Osteoblast (primary cell): ENCODE data around the gene PLXNA4. TPM values are rescaled to one million over a fixed set of nuclear protein-coding genes. Genes with fewer than 3 reads are reported as not detected.

Source experiments
- DNase-seq: peaks from one replicate; pipeline ENCODE4 v3.0.0; 2011; ENCODE audit warnings: low spot score, mixed read lengths; ENCODE audit not compliant: insufficient read length; ENCODE audit errors: missing footprints
- H2AFZ ChIP-seq: 2 replicates; pipeline ENCODE4 v1.6.0; 2011; ENCODE audit warnings: mild to moderate bottlenecking, low read length
- H3K27ac ChIP-seq: 2 replicates; pipeline ENCODE4 v1.5.1; 2011; ENCODE audit warnings: mild to moderate bottlenecking, low read depth, low read length, moderate library complexity
- H3K27me3 ChIP-seq: 2 replicates; pipeline ENCODE4 v1.6.0; 2012; ENCODE audit warnings: mild to moderate bottlenecking, control low read depth, inconsistent platforms, low read length, moderate library complexity; ENCODE audit not compliant: insufficient read depth
- H3K36me3 ChIP-seq: 2 replicates; pipeline ENCODE4 v1.5.1; 2011; ENCODE audit warnings: mild to moderate bottlenecking, low read length, control low read depth, moderate library complexity; ENCODE audit not compliant: insufficient read depth
- H3K4me1 ChIP-seq: 2 replicates; pipeline ENCODE4 v1.5.1; 2011; ENCODE audit warnings: mild to moderate bottlenecking, low read length, control low read depth, moderate library complexity; ENCODE audit not compliant: insufficient read depth
- H3K4me2 ChIP-seq: 2 replicates; pipeline ENCODE4 v1.6.0; 2011; ENCODE audit warnings: mild to moderate bottlenecking, low read length; ENCODE audit not compliant: insufficient read depth
- H3K4me3 ChIP-seq: fragments of 200-600 bp; sonication (generic); 3 replicates; pipeline ENCODE4 v1.5.1; 2012; ENCODE audit warnings: mild to moderate bottlenecking, low read length, inconsistent platforms; ENCODE audit not compliant: insufficient read depth
- H3K79me2 ChIP-seq: 2 replicates; pipeline ENCODE4 v1.6.0; 2012; ENCODE audit warnings: mild to moderate bottlenecking, low read length, control low read depth, inconsistent platforms; ENCODE audit not compliant: insufficient read depth
- H3K9me3 ChIP-seq: 2 replicates; pipeline ENCODE4 v1.5.1; 2011; ENCODE audit warnings: low read depth, low read length, control low read depth
- H4K20me1 ChIP-seq: 2 replicates; pipeline ENCODE4 v1.6.0; 2012; ENCODE audit warnings: mild to moderate bottlenecking, low read length, control low read depth; ENCODE audit not compliant: insufficient read depth
- CTCF ChIP-seq: IDR thresholded peaks from 2 replicates; pipeline ENCODE4 v1.5.1; 2011; ENCODE audit warnings: mild to moderate bottlenecking, low read depth, low read length, moderate library complexity; ENCODE audit errors: extremely low read depth
- total RNA-seq: library from RNA; depleted of rRNA; stranded (reverse); fragments of >200 nt; gene quantifications from 2 replicates; pipeline ENCODE4 v1.2.3, GENCODE V29; 2012

PLXNA4 gene
- total RNA-seq, 1 donor: 4.3 TPM

GRCh38 chr7:132533916-132534315 lies 42.4 kb downstream of the PLXNA4 start:
- peaks cover 15% of the 10 kb centered on the region for H3K4me1 ChIP-seq
- no peak for TF ChIP-seq CTCF
- no peaks in the 10 kb centered on the region for H3K27me3 ChIP-seq
- H3K27ac ChIP-seq: no peak overlapping the region
- H3K36me3 ChIP-seq: no peaks in the 10 kb centered on the region
- no peaks in the 10 kb centered on the region for H3K79me2 ChIP-seq
- H2AFZ ChIP-seq: no peak overlapping the region
- H3K9me3 ChIP-seq: no peaks in the 10 kb centered on the region
- no peaks in the 10 kb centered on the region for H4K20me1 ChIP-seq
- no peak overlapping the region for H3K4me3 ChIP-seq
- DNase-seq: no peak
- no peak overlapping the region for H3K4me2 ChIP-seq

- no peak for TF ChIP-seq CTCF
- H3K79me2 ChIP-seq: no peaks in the 10 kb centered on the region
- H3K27ac ChIP-seq: no peak overlapping the region
- H3K4me3 ChIP-seq: no peak overlapping the region
- no peak for DNase-seq
- H3K4me1 ChIP-seq: peaks cover 11% of the 10 kb centered on the region
- H3K9me3 ChIP-seq: no peaks in the 10 kb centered on the region
- no peaks in the 10 kb centered on the region for H4K20me1 ChIP-seq
- H3K36me3 ChIP-seq: no peaks in the 10 kb centered on the region
- no peaks in the 10 kb centered on the region for H3K27me3 ChIP-seq
- H3K4me2 ChIP-seq: no peak overlapping the region
- no peak overlapping the region for H2AFZ ChIP-seq
Measured at GRCh38 chr7:132532281-132532680, 44.0 kb downstream of the PLXNA4 start.

- H3K36me3 ChIP-seq: no peaks in the 10 kb centered on the region
Measured at GRCh38 chr7:132531562-132531961, 44.7 kb downstream of the PLXNA4 start.

GRCh38 chr7:132528695-132529094 lies 47.6 kb downstream of the PLXNA4 start:
- Histone ChIP-seq H3K79me2 (no peaks in the 10 kb centered on the region), H3K36me3 (no peaks in the 10 kb centered on the region)

More at GRCh38 chr7:132531562-132531961, 44.7 kb downstream of the PLXNA4 start:
- peaks cover 3% of the 10 kb centered on the region for H3K4me1 ChIP-seq
- no peaks in the 10 kb centered on the region for H3K9me3 ChIP-seq
- no peak for DNase-seq
- H4K20me1 ChIP-seq: no peaks in the 10 kb centered on the region
- H2AFZ ChIP-seq: no peak overlapping the region
- H3K4me3 ChIP-seq: no peak overlapping the region
- H3K4me2 ChIP-seq: no peak overlapping the region
- H3K27me3 ChIP-seq: no peaks in the 10 kb centered on the region
- no peak overlapping the region for H3K27ac ChIP-seq
- no peak for TF ChIP-seq CTCF
- H3K79me2 ChIP-seq: no peaks in the 10 kb centered on the region

More at GRCh38 chr7:132528695-132529094, 47.6 kb downstream of the PLXNA4 start:
- Histone ChIP-seq H3K4me1 (no peaks in the 10 kb centered on the region), H3K4me2 (no peak overlapping the region), H3K27ac (no peak overlapping the region), H3K9me3 (no peaks in the 10 kb centered on the region), H4K20me1 (no peaks in the 10 kb centered on the region), H3K4me3 (no peak overlapping the region), H3K27me3 (no peaks in the 10 kb centered on the region), H2AFZ (no peak overlapping the region)
- TF ChIP-seq CTCF: no peak
- no peak for DNase-seq
